Ascending aorta (tissue), 2 donors: ENCODE measurements around the gene SYT1. TPM values are rescaled to one million over a fixed set of nuclear protein-coding genes. Genes with fewer than 3 reads are reported as not detected.

ENCODE experiments used
- DNase-seq, 2 donors: peaks; one replicate each; pipeline ENCODE4 v3.0.0-alpha.2; 2019; ENCODE audit warnings: low spot score in 2 of 2
- H3K27ac ChIP-seq, 2 donors: fragments of 200-600 bp; sonication (generic); one replicate each; pipeline ENCODE4 v1.5.1; 2016 to 2017; ENCODE audit warnings: mild to moderate bottlenecking in 1 of 2
- H3K27me3 ChIP-seq: fragments of 200-600 bp; sonication (generic); one replicate; pipeline ENCODE4 v1.5.1; 2017
- H3K36me3 ChIP-seq, 2 donors: fragments of 200-600 bp; sonication (generic); one replicate each; pipeline ENCODE4 v1.5.1; 2016
- H3K4me1 ChIP-seq, 2 donors: fragments of 200-600 bp; sonication (generic); one replicate each; pipeline ENCODE4 v1.5.1; 2016 to 2017; ENCODE audit warnings: mild to moderate bottlenecking in 1 of 2
- H3K4me3 ChIP-seq, 2 donors: fragments of 200-600 bp; sonication (generic); one replicate each; pipeline ENCODE4 v1.5.1; 2016 to 2017; ENCODE audit warnings: mild to moderate bottlenecking in 1 of 2
- H3K9me3 ChIP-seq, 2 donors: fragments of 200-600 bp; sonication (generic); one replicate each; pipeline ENCODE4 v1.5.1; 2016
- intact Hi-C: fragments of 100-400 bp; cut with DNase I; formaldehyde crosslinking; loops from one replicate; pipeline ENCODE4 v1.15.1; 2023
- total RNA-seq: library from RNA; depleted of rRNA; stranded (reverse); fragments of >200 nt; gene quantifications from one replicate; pipeline ENCODE4 v1.1.0, GENCODE V29; 2016
- TF ChIP-seq, protein P1 (sequence below), 3 experiments: fragments of 200-600 bp in 2 of 3; fragments of 450-650 bp in 1 of 3; sonication (generic) in 2 of 3; IDR thresholded peaks; one replicate each; pipeline ENCODE4 v1.5.1; 2016 to 2019; ENCODE audit warnings: antibody characterized with exemption in 3 of 3, mild to moderate bottlenecking in 1 of 3, moderate library complexity in 1 of 3

SYT1 gene
- total RNA-seq, 1 donor from 2014 or later: 0.64 TPM

DNA sequence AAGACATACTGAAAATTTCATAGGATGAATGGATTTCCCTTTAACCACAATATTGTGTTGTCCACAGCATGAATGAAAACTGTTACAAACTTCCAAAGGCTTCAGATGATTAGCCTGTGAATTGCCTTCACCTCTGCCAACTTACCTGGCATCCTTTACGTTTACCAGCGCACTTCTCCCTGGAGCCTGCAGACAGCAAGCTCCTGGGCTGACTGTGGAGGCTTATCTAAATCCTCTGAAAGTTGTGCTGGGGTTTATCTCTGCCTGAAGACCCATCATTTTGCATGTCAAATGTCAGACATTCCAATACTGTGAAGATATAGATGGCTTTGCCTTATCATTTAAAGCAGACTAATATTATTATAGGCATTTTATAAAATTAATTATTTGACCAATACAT, 403.0 kb downstream of the SYT1 start:
- no peaks in the 10 kb centered on the region for H3K27me3 ChIP-seq
- H3K36me3 ChIP-seq: no peaks in the 10 kb centered on the region
- H3K4me1 ChIP-seq: no peaks in the 10 kb centered on the region
- no peak for DNase-seq
- H3K4me3 ChIP-seq: no peak overlapping the region
- intact Hi-C loops: no loop called here
- TF ChIP-seq, protein P1, sequence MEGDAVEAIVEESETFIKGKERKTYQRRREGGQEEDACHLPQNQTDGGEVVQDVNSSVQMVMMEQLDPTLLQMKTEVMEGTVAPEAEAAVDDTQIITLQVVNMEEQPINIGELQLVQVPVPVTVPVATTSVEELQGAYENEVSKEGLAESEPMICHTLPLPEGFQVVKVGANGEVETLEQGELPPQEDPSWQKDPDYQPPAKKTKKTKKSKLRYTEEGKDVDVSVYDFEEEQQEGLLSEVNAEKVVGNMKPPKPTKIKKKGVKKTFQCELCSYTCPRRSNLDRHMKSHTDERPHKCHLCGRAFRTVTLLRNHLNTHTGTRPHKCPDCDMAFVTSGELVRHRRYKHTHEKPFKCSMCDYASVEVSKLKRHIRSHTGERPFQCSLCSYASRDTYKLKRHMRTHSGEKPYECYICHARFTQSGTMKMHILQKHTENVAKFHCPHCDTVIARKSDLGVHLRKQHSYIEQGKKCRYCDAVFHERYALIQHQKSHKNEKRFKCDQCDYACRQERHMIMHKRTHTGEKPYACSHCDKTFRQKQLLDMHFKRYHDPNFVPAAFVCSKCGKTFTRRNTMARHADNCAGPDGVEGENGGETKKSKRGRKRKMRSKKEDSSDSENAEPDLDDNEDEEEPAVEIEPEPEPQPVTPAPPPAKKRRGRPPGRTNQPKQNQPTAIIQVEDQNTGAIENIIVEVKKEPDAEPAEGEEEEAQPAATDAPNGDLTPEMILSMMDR (IDR thresholded peaks at IDR 0.05): no peak
- H3K9me3 ChIP-seq: no peaks in the 10 kb centered on the region
- no peak overlapping the region for H3K27ac ChIP-seq

GRCh38 chr12:79274501-79275064, 410.0 kb downstream of the SYT1 start:
- Histone ChIP-seq H3K4me3 (no peak overlapping the region), H3K4me1 (no peaks in the 10 kb centered on the region), H3K27me3 (no peaks in the 10 kb centered on the region), H3K27ac (no peak overlapping the region), H3K9me3 (no peaks in the 10 kb centered on the region), H3K36me3 (no peaks in the 10 kb centered on the region)
- DNase-seq: no peak
- intact Hi-C loops: no loop called here
- TF ChIP-seq, protein P1 (IDR thresholded peaks at IDR 0.05): no peak

GRCh38 chr12:79275631-79276030, 411.1 kb downstream of the SYT1 start:
- Histone ChIP-seq H3K4me3 (no peak overlapping the region), H3K9me3 (no peaks in the 10 kb centered on the region), H3K27me3 (no peaks in the 10 kb centered on the region), H3K27ac (no peak overlapping the region), H3K4me1 (no peaks in the 10 kb centered on the region), H3K36me3 (no peaks in the 10 kb centered on the region)
- no peak for DNase-seq
- TF ChIP-seq, protein P1 (IDR thresholded peaks at IDR 0.05): no peak
- intact Hi-C loops: no loop called here

- Histone ChIP-seq H3K27me3 (no peaks in the 10 kb centered on the region), H3K36me3 (no peaks in the 10 kb centered on the region), H3K4me1 (no peaks in the 10 kb centered on the region), H3K27ac (no peak overlapping the region), H3K4me3 (no peak overlapping the region), H3K9me3 (no peaks in the 10 kb centered on the region)
- no peak for DNase-seq
- intact Hi-C loops: no loop called here
- TF ChIP-seq, protein P1 (IDR thresholded peaks at IDR 0.05): no peak
Measured at GRCh38 chr12:79283364-79283763, 418.8 kb downstream of the SYT1 start.

DNA sequence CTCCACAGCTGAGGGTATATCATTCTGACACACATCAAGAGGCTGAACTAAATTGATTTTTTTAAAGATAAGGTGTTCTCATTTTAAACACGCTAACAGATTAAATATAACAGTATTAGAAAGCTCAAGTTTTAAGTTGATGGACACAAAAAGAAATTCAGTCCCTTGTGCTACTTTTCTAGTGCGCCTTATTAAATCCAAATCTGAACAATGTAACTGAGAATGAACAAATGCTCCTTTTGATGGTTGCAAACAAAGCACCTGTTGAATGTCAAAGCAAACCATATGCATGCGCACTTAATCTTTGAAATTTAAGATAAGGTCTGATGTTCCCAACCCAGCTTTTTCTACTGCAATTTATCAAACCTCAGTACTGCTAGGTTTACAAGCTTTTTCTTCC, 424.3 kb downstream of the SYT1 start:
- H3K36me3 ChIP-seq: no peaks in the 10 kb centered on the region
- H3K9me3 ChIP-seq: no peaks in the 10 kb centered on the region
- H3K4me1 ChIP-seq: no peaks in the 10 kb centered on the region
- intact Hi-C loops: no loop called here
- TF ChIP-seq, protein P1 (IDR thresholded peaks at IDR 0.05): no peak
- no peak overlapping the region for H3K27ac ChIP-seq
- no peak for DNase-seq
- no peak overlapping the region for H3K4me3 ChIP-seq
- H3K27me3 ChIP-seq: no peaks in the 10 kb centered on the region

- Histone ChIP-seq H3K36me3 (no peaks in the 10 kb centered on the region), H3K4me3 (no peak overlapping the region), H3K9me3 (no peaks in the 10 kb centered on the region), H3K4me1 (no peaks in the 10 kb centered on the region), H3K27me3 (no peaks in the 10 kb centered on the region), H3K27ac (no peak overlapping the region)
- TF ChIP-seq, protein P1 (IDR thresholded peaks at IDR 0.05): no peak
- DNase-seq: no peak
- intact Hi-C loops: no loop called here
Measured at GRCh38 chr12:79291711-79292110, 427.1 kb downstream of the SYT1 start.
